ENCODE measurements around the gene FBLN1. TPM values are rescaled to one million over a fixed set of nuclear protein-coding genes. Genes with fewer than 3 reads are reported as not detected.
"Not testable (repeated sequence)": the region's sequence is repeated elsewhere in the genome, so short reads cannot be mapped to it uniquely, and the experiment has no call there.

The FBLN1 gene
- total and polyA plus RNA-seq, 9 donors: 62.7 to 394 (median 189) TPM

- no peaks in the 10 kb centered on the region for H3K9me3 ChIP-seq
- H3K27ac ChIP-seq: no peak overlapping the region
- H3K4me3 ChIP-seq: no peak overlapping the region
- TF ChIP-seq EP300 (IDR thresholded peaks at IDR 0.05) (no peak), CTCF (IDR thresholded peaks at IDR 0.05) (no peak), POLR2A (IDR thresholded peaks at IDR 0.05) (no peak)
- DNase-seq: peak in 1 of 5 donors; percentile 9
- H3K27me3 ChIP-seq: no peaks in the 10 kb centered on the region
- H3K4me1 ChIP-seq (ENCODE audit: insufficient read depth): peaks cover 4% of the 10 kb centered on the region
- 89 to 94% (median 93%) methylated on average over 4 of the region's 4 CpGs for WGBS, 3 donors
- H3K36me3 ChIP-seq: no peaks in the 10 kb centered on the region
- intact Hi-C loops (cut with DNase I): no loop called here
Measured at GRCh38 chr22:45488764-45489370, 13.8 kb upstream of the FBLN1 start.

GRCh38 chr22:45490836-45491235 lies 11.8 kb upstream of the FBLN1 start:
- TF ChIP-seq POLR2A (IDR thresholded peaks at IDR 0.05) (no peak), EP300 (IDR thresholded peaks at IDR 0.05) (no peak), CTCF (IDR thresholded peaks at IDR 0.05) (no peak)
- Histone ChIP-seq H3K4me3 (no peak overlapping the region), H3K27ac (no peak overlapping the region), H3K9me3 (no peaks in the 10 kb centered on the region), H3K27me3 (no peaks in the 10 kb centered on the region), H3K4me1 (ENCODE audit: insufficient read depth) (peaks cover 4% of the 10 kb centered on the region), H3K36me3 (no peaks in the 10 kb centered on the region)
- WGBS, 3 donors: 81 to 92% (median 85%) methylated on average over 3 of the region's 3 CpGs
- no peak for DNase-seq
- intact Hi-C loops (cut with DNase I): no loop called here

GRCh38 chr22:45491841-45492240 lies 10.8 kb upstream of the FBLN1 start:
- no peak overlapping the region for H3K27ac ChIP-seq
- H3K27me3 ChIP-seq: no peaks in the 10 kb centered on the region
- no peak overlapping the region for H3K4me3 ChIP-seq
- no peaks in the 10 kb centered on the region for H3K36me3 ChIP-seq
- TF ChIP-seq POLR2A (IDR thresholded peaks at IDR 0.05): no peak
- TF ChIP-seq CTCF (IDR thresholded peaks at IDR 0.05): no peak
- no peak for TF ChIP-seq EP300 (IDR thresholded peaks at IDR 0.05)
- H3K9me3 ChIP-seq: no peaks in the 10 kb centered on the region
- peaks cover 8% of the 10 kb centered on the region for H3K4me1 ChIP-seq (ENCODE audit: insufficient read depth)
- 88 to 94% (median 89%) methylated on average over 8 of the region's 8 CpGs for WGBS, 3 donors
- intact Hi-C loops (cut with DNase I): no loop called here
- no peak for DNase-seq

GRCh38 chr22:45493286-45493771 lies 9.4 kb upstream of the FBLN1 start:
- Histone ChIP-seq H3K27ac (no peak overlapping the region), H3K9me3 (no peaks in the 10 kb centered on the region), H3K27me3 (no peaks in the 10 kb centered on the region), H3K4me3 (no peak overlapping the region), H3K36me3 (no peaks in the 10 kb centered on the region), H3K4me1 (ENCODE audit: insufficient read depth) (peaks cover 10% of the 10 kb centered on the region)
- peak in 3 of 5 donors; percentile 57 to 76 (median 66) for DNase-seq
- intact Hi-C loops (cut with DNase I): no loop called here
- 56 to 57% (median 56%) methylated on average over 13 of the region's 13 CpGs for WGBS, 3 donors
- TF ChIP-seq POLR2A (IDR thresholded peaks at IDR 0.05): no peak
- TF ChIP-seq EP300 (IDR thresholded peaks at IDR 0.05): no peak
- no peak for TF ChIP-seq CTCF (IDR thresholded peaks at IDR 0.05)

- intact Hi-C loops (cut with DNase I); H3K27ac ChIP-seq; H3K4me3 ChIP-seq; H3K36me3 ChIP-seq; H3K27me3 ChIP-seq; H3K9me3 ChIP-seq: not testable (repeated sequence)
- 87 to 98% (median 92%) methylated on average over 8 of the region's 8 CpGs for WGBS, 3 donors
- peak in 1 of 5 donors; percentile 28 for DNase-seq
- H3K4me1 ChIP-seq (ENCODE audit: insufficient read depth): peaks cover 10% of the 10 kb centered on the region
Measured at GRCh38 chr22:45494306-45494705, 8.4 kb upstream of the FBLN1 start.

- 95 to 96% (median 95%) methylated on average over 13 of the region's 13 CpGs for WGBS, 3 donors
- H3K4me1 ChIP-seq (ENCODE audit: insufficient read depth): peaks cover 10% of the 10 kb centered on the region
- H3K27me3 ChIP-seq; H3K36me3 ChIP-seq; H3K4me3 ChIP-seq; intact Hi-C loops (cut with DNase I); H3K27ac ChIP-seq; H3K9me3 ChIP-seq: not testable (repeated sequence)
- peak in 1 of 5 donors; percentile 30 for DNase-seq
Measured at GRCh38 chr22:45495616-45496015, 7.1 kb upstream of the FBLN1 start.
